ENCODE measurements around the gene SLC7A4. TPM values are rescaled to one million over a fixed set of nuclear protein-coding genes. Genes with fewer than 3 reads are reported as not detected.

Gene SLC7A4
- total RNA-seq, 5 donors from 2014 or later (not counting 1 experiment from before 2014, with no cell fraction given) = 0.14 to 0.76 (median 0.41) TPM; not detected in 2

- Mint-ChIP-seq H3K4me3 (no peak overlapping the region), H3K27ac (no peak overlapping the region), H3K4me1 (peaks cover 0 to 8% (median 6%) of the 10 kb centered on the region in 3 donors), H3K9me3 (no peaks in the 10 kb centered on the region), H3K36me3 (peaks cover 6% of the 10 kb centered on the region), H3K27me3 (no peaks in the 10 kb centered on the region)
- peaks cover 0 to 9% of the 10 kb centered on the region in 2 experiments for H3K4me1 ChIP-seq (ENCODE audit: control insufficient read depth in 1 of 2, extremely low read depth in 1 of 2, insufficient read depth in 2 of 2, low read length in 2 of 2)
- H3K4me3 ChIP-seq (ENCODE audit: control insufficient read depth in 1 of 2, extremely low read depth in 1 of 2, low read length in 1 of 2) = no peak overlapping the region
- CTCF ChIA-PET = no interaction called here
- H3K27ac ChIP-seq (ENCODE audit: low read length) = no peak overlapping the region
- H3K9me3 ChIP-seq = no peaks in the 10 kb centered on the region
- 93% methylated on average over 21 of the region's 21 CpGs for WGBS (ENCODE audit: insufficient coverage)
- no peaks in the 10 kb centered on the region for H3K27me3 ChIP-seq (replicated peaks in 1 of 2; ENCODE audit: control insufficient read depth in 2 of 2, extremely low read depth in 1 of 2, insufficient read depth in 2 of 2, low read length in 1 of 2)
- DNase-seq = no peak
- ATAC-seq (replicated peaks in 1 of 4) = no peak
- POLR2A ChIA-PET = no interaction called here
- peaks cover 8 to 46% of the 10 kb centered on the region in 2 donors for H3K36me3 ChIP-seq (ENCODE audit: control insufficient read depth in 2 of 2, extremely low read depth in 1 of 2, insufficient read depth in 1 of 2, low read length in 1 of 2)
Observed at GRCh38 chr22:20992456-20993303, 39.7 kb downstream of the SLC7A4 start.

- Mint-ChIP-seq H3K27ac (no peak overlapping the region), H3K36me3 (peaks cover 8% of the 10 kb centered on the region), H3K27me3 (no peaks in the 10 kb centered on the region), H3K4me3 (no peak overlapping the region), H3K4me1 (peaks cover 0 to 8% (median 6%) of the 10 kb centered on the region in 3 donors), H3K9me3 (no peaks in the 10 kb centered on the region)
- DNase-seq (no peak), ATAC-seq (replicated peaks in 1 of 4) (no peak)
- Histone ChIP-seq H3K36me3 (ENCODE audit: control insufficient read depth in 2 of 2, extremely low read depth in 1 of 2, insufficient read depth in 1 of 2, low read length in 1 of 2) (peaks cover 8 to 47% of the 10 kb centered on the region in 2 donors), H3K4me1 (ENCODE audit: control insufficient read depth in 1 of 2, extremely low read depth in 1 of 2, insufficient read depth in 2 of 2, low read length in 2 of 2) (peaks cover 0 to 9% of the 10 kb centered on the region in 2 experiments), H3K27ac (ENCODE audit: low read length) (no peak overlapping the region), H3K27me3 (replicated peaks in 1 of 2; ENCODE audit: control insufficient read depth in 2 of 2, extremely low read depth in 1 of 2, insufficient read depth in 2 of 2, low read length in 1 of 2) (no peaks in the 10 kb centered on the region), H3K9me3 (no peaks in the 10 kb centered on the region), H3K4me3 (ENCODE audit: control insufficient read depth in 1 of 2, extremely low read depth in 1 of 2, low read length in 1 of 2) (no peak overlapping the region)
- WGBS (ENCODE audit: insufficient coverage) = 100% methylated on average over 5 of the region's 7 CpGs
- CTCF ChIA-PET = no interaction called here
- POLR2A ChIA-PET = no interaction called here
Observed at GRCh38 chr22:20992056-20992442, 40.3 kb downstream of the SLC7A4 start.

DNA sequence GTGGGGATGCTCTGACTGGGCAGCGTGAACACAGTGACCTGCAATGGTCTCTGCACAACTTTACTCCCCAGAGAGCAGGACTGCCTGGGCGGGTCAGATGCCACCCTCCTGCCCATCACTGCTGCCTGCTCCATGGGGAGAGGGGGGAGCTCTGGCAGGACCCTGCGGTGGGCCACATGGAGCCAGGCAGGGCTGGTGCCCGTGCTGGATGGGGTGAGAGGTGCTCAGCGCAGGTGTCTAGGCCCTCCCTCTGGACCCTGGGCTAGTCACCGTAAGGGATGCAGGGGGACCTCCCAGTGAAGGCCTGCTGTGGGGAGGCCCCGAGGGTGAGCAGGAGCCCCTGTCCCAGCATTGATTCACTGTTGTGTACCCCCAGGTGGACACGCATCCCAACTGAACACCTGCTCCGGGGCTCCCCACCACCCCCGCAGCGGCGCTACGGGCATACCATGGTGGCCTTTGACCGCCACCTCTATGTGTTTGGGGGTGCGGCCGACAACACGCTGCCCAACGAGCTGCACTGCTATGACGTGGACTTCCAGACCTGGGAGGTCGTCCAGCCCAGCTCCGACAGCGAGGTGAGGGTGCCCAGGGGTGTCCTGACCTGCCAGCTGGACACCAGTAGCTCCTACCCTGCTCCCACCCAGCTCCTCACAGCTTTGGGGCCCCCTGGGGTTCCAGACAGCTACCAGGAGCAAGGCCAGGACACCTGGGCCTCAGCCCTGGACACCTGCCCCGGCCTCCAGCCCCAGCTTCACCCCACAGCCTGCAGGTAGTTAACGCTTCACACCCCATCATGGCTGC is 40.9 kb downstream of the SLC7A4 start:
- H3K4me3 Mint-ChIP-seq = no peak overlapping the region
- peaks cover 3 to 8% (median 6%) of the 10 kb centered on the region in 3 donors for H3K4me1 Mint-ChIP-seq
- Histone ChIP-seq H3K36me3 (ENCODE audit: control insufficient read depth in 2 of 2, extremely low read depth in 1 of 2, insufficient read depth in 1 of 2, low read length in 1 of 2) (peaks cover 8 to 50% of the 10 kb centered on the region in 2 donors), H3K4me1 (ENCODE audit: control insufficient read depth in 1 of 2, extremely low read depth in 1 of 2, insufficient read depth in 2 of 2, low read length in 2 of 2) (peaks cover 0 to 9% of the 10 kb centered on the region in 2 experiments), H3K27ac (ENCODE audit: low read length) (no peak overlapping the region), H3K4me3 (ENCODE audit: control insufficient read depth in 1 of 2, extremely low read depth in 1 of 2, low read length in 1 of 2) (no peak overlapping the region), H3K9me3 (no peaks in the 10 kb centered on the region), H3K27me3 (replicated peaks in 1 of 2; ENCODE audit: control insufficient read depth in 2 of 2, extremely low read depth in 1 of 2, insufficient read depth in 2 of 2, low read length in 1 of 2) (no peaks in the 10 kb centered on the region)
- ChIA-PET CTCF (no interaction called here), POLR2A (no interaction called here)
- H3K9me3 Mint-ChIP-seq = no peaks in the 10 kb centered on the region
- no peaks in the 10 kb centered on the region for H3K27me3 Mint-ChIP-seq
- peaks cover 11% of the 10 kb centered on the region for H3K36me3 Mint-ChIP-seq
- WGBS (ENCODE audit: insufficient coverage) = 91% methylated on average over 22 of the region's 24 CpGs
- DNase-seq = no peak
- ATAC-seq (replicated peaks in 1 of 4) = no peak
- no peak overlapping the region for H3K27ac Mint-ChIP-seq

- CTCF ChIA-PET = no interaction called here
- no peak overlapping the region for H3K27ac Mint-ChIP-seq
- no peak overlapping the region for H3K4me3 Mint-ChIP-seq
- Histone ChIP-seq H3K36me3 (ENCODE audit: control insufficient read depth in 2 of 2, extremely low read depth in 1 of 2, insufficient read depth in 1 of 2, low read length in 1 of 2) (peaks cover 8 to 51% of the 10 kb centered on the region in 2 donors), H3K27ac (ENCODE audit: low read length) (no peak overlapping the region), H3K27me3 (replicated peaks in 1 of 2; ENCODE audit: control insufficient read depth in 2 of 2, extremely low read depth in 1 of 2, insufficient read depth in 2 of 2, low read length in 1 of 2) (no peaks in the 10 kb centered on the region), H3K4me3 (ENCODE audit: control insufficient read depth in 1 of 2, extremely low read depth in 1 of 2, low read length in 1 of 2) (no peak overlapping the region), H3K4me1 (ENCODE audit: control insufficient read depth in 1 of 2, extremely low read depth in 1 of 2, insufficient read depth in 2 of 2, low read length in 2 of 2) (peaks cover 0 to 9% of the 10 kb centered on the region in 2 experiments), H3K9me3 (no peaks in the 10 kb centered on the region)
- H3K9me3 Mint-ChIP-seq = no peaks in the 10 kb centered on the region
- peaks cover 6 to 8% (median 7%) of the 10 kb centered on the region in 3 donors for H3K4me1 Mint-ChIP-seq
- 89% methylated on average over 16 of the region's 21 CpGs for WGBS (ENCODE audit: insufficient coverage)
- H3K36me3 Mint-ChIP-seq = peaks cover 13% of the 10 kb centered on the region
- DNase-seq = no peak
- POLR2A ChIA-PET = no interaction called here
- no peaks in the 10 kb centered on the region for H3K27me3 Mint-ChIP-seq
- ATAC-seq (replicated peaks in 1 of 4) = no peak
Observed at GRCh38 chr22:20990184-20991180, 41.9 kb downstream of the SLC7A4 start.

GRCh38 chr22:20989323-20990138 is 42.8 kb downstream of the SLC7A4 start:
- ChIA-PET CTCF (no interaction called here), POLR2A (no interaction called here)
- Mint-ChIP-seq H3K4me1 (peaks cover 6 to 8% (median 7%) of the 10 kb centered on the region in 3 donors), H3K9me3 (no peaks in the 10 kb centered on the region), H3K4me3 (no peak overlapping the region), H3K27me3 (no peaks in the 10 kb centered on the region), H3K27ac (no peak overlapping the region), H3K36me3 (peaks cover 13% of the 10 kb centered on the region)
- H3K9me3 ChIP-seq = no peaks in the 10 kb centered on the region
- H3K4me1 ChIP-seq (ENCODE audit: control insufficient read depth in 1 of 2, extremely low read depth in 1 of 2, insufficient read depth in 2 of 2, low read length in 2 of 2) = peaks cover 0 to 9% of the 10 kb centered on the region in 2 experiments
- no peak overlapping the region for H3K27ac ChIP-seq (ENCODE audit: low read length)
- peaks cover 8 to 47% of the 10 kb centered on the region in 2 donors for H3K36me3 ChIP-seq (ENCODE audit: control insufficient read depth in 2 of 2, extremely low read depth in 1 of 2, insufficient read depth in 1 of 2, low read length in 1 of 2)
- 47% methylated on average over 6 of the region's 17 CpGs for whole genome bisulfite sequencing (ENCODE audit: insufficient coverage)
- DNase-seq (no peak), ATAC-seq (replicated peaks in 1 of 4) (peak in 1 of 4 experiments; percentile 55)
- H3K4me3 ChIP-seq (ENCODE audit: control insufficient read depth in 1 of 2, extremely low read depth in 1 of 2, low read length in 1 of 2) = no peak overlapping the region
- H3K27me3 ChIP-seq (replicated peaks in 1 of 2; ENCODE audit: control insufficient read depth in 2 of 2, extremely low read depth in 1 of 2, insufficient read depth in 2 of 2, low read length in 1 of 2) = no peaks in the 10 kb centered on the region
